K562 (cell line): ENCODE measurements around the gene SPCS3.

Experiments used
- ATF2 ChIP-seq: sonication (generic); formaldehyde crosslinking; IDR thresholded peaks from 2 replicates; pipeline ENCODE4 v1.8.1; 2022; ENCODE audit warnings: missing genetic modification reagents
- CTCF ChIP-seq, 3 experiments: IDR thresholded peaks in 2 of 3; conservative IDR thresholded peaks in 1 of 3; 2 replicates each; pipeline ENCODE4 v1.5.1; 2011 to 2012; ENCODE audit warnings: low read length in 3 of 3, mild to moderate bottlenecking in 3 of 3, control low read depth in 2 of 3, improper control_type of control experiment in 1 of 3, inconsistent platforms in 1 of 3, low read depth in 1 of 3, mixed read lengths in 1 of 3, moderate library complexity in 1 of 3; ENCODE audit not compliant: insufficient read depth in 2 of 3
- DNMT1 ChIP-seq: fragments of 450-650 bp; IDR thresholded peaks from 2 replicates; pipeline ENCODE4 v1.6.1; 2016; ENCODE audit warnings: antibody characterized with exemption, mild to moderate bottlenecking
- E4F1 ChIP-seq: fragments of 250-450 bp; sonication (Bioruptor Pico); IDR thresholded peaks from 2 replicates; pipeline ENCODE4 v1.5.0; 2021; ENCODE audit warnings: mild to moderate bottlenecking, borderline replicate concordance
- FOXJ3 ChIP-seq: sonication (generic); formaldehyde crosslinking; IDR thresholded peaks from 2 replicates; pipeline ENCODE4 v1.4.0; 2020; ENCODE audit warnings: mild to moderate bottlenecking, missing genetic modification reagents
- NCOA2 ChIP-seq, 2 experiments: fragments of 450-650 bp; IDR thresholded peaks; 2 replicates each; pipeline ENCODE4 v1.6.1; 2018; ENCODE audit warnings: mild to moderate bottlenecking in 2 of 2, moderate library complexity in 1 of 2; ENCODE audit not compliant: partially characterized antibody in 2 of 2
- POLR2AphosphoS5 ChIP-seq: IDR thresholded peaks from 2 replicates; pipeline ENCODE4 v1.6.1; 2011; ENCODE audit warnings: mild to moderate bottlenecking, low read depth, low read length, moderate library complexity; ENCODE audit not compliant: control insufficient read depth, insufficient read depth
- RFX5 ChIP-seq: IDR thresholded peaks from 2 replicates; pipeline ENCODE4 v1.6.1; 2011; ENCODE audit warnings: low read depth, mild to moderate bottlenecking, improper control_type of control experiment, low read length
- SMAD3 ChIP-seq: fragments of 450-650 bp; formaldehyde crosslinking; conservative IDR thresholded peaks from 2 replicates; pipeline ENCODE4 v1.4.0; 2020; ENCODE audit warnings: mild to moderate bottlenecking
- TAL1 ChIP-seq: fragments of 450-650 bp; IDR thresholded peaks from 2 replicates; pipeline ENCODE4 v1.6.1; 2016; ENCODE audit warnings: mild to moderate bottlenecking
- ZBTB49 ChIP-seq: sonication (generic); formaldehyde crosslinking; IDR thresholded peaks from 2 replicates; pipeline ENCODE4 v1.8.0; 2022; ENCODE audit warnings: missing genetic modification reagents, mild to moderate bottlenecking, borderline replicate concordance
- ZFP91 ChIP-seq: sonication (generic); formaldehyde crosslinking; IDR thresholded peaks from 2 replicates; pipeline ENCODE4 v1.8.0; 2022; ENCODE audit warnings: mild to moderate bottlenecking, missing genetic modification reagents
- ZNF239 ChIP-seq: fragments of 250-450 bp; sonication (Bioruptor Pico); IDR thresholded peaks from 2 replicates; pipeline ENCODE4 v1.4.0; 2020; ENCODE audit warnings: mild to moderate bottlenecking

- TF ChIP-seq NCOA2 (IDR thresholded peaks at IDR 0.05; ENCODE audit: partially characterized antibody in 2 of 2) (no peak), ATF2 (CRISPR knock-in tag) (no peak), FOXJ3 (CRISPR knock-in tag) (no peak), RFX5 (no peak), TAL1 (no peak), SMAD3 (CRISPR knock-in tag) (no peak), CTCF (IDR thresholded peaks at IDR 0.05 in 2 of 3, conservative IDR thresholded peaks at IDR 0.05 in 1 of 3; ENCODE audit: insufficient read depth in 2 of 3, low read depth in 1 of 3, low read length in 3 of 3) (peak; percentile 39 to 73 (median 48); a peak in 5 of 6 replicates), ZBTB49 (CRISPR knock-in tag) (no peak), DNMT1 (no peak), POLR2AphosphoS5 (no peak), ZNF239 (CRISPR knock-in tag) (no peak), ZFP91 (no peak), E4F1 (no peak)
Observed at GRCh38 chr4:176340871-176341685, 21.3 kb downstream of the SPCS3 start.
